Measurements from ENCODE around the gene TACSTD2.

DNA sequence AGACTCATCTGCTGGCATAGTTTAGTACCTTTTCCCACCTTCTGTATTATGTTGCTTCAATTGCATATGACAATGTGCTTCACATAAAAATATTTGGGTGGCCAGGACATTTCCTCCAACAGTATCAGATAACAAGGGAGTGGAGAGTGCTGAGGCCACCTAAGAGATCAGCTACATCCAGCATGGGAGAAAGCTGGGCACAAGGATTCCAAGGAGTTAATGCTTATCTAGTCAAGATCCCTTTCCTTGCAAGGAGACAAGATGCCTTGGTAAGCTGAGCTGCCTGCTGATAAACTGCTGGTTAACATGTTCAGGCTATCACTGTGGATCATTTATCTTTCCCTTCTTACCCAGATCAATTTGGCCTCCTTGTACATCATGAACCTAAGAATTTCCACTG, 5.4 kb downstream of the TACSTD2 start:
- no peak for TF ChIP-seq CTCF (IDR thresholded peaks at IDR 0.05)
- TF ChIP-seq POLR2A (IDR thresholded peaks at IDR 0.05), result no peak
